ENCODE measurements around the gene A2M. TPM values are rescaled to one million over a fixed set of nuclear protein-coding genes. Genes with fewer than 3 reads are reported as not detected.

The A2M gene
- total RNA-seq, 1 experiment from 2014 or later, result not detected

DNA sequence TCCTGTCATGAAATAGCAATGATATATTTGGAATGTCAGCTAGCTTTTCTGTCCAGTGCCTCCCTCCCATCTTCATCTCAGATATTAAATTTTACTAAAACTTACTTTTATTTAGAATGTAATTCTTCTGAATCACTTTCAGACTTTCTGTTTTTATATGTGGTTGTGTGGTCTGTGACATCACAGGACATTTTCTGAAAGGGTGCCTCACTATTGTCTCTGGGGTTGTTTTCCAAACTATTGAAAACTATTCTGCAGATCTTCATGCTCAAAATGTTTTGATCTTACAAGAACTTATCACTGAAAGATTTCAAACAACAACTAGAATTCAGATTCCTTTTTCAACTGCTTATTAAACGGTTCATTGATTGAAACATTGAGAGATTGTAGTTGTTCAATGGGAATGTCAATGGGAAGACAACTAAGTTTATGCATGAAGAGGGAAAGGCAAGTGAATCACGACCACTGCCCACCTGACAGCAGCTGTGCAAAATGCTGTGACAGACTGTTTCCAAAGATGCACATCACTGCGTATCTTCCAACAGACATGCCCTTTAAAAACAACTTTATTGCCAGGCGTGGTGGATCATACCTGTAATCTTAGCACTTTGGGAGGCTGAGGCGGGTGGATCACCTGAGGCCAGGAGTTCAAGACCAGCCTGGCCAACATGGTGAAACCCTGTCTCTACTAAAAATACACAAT, 75.1 kb downstream of the A2M start:
- intact Hi-C loops (cut with micrococcal nuclease; ENCODE audit: unreplicated experiment), result loop anchor here (10.0 kb wide), 1 partner anchor 266 kb away; no protein-coding TSS in a partner anchor
- CTCF ChIA-PET, result interaction anchor here (0.9 kb wide), 1 partner anchor 10 kb away, joined by 4 read pairs; no protein-coding TSS in a partner anchor
- TF ChIP-seq, protein P1, sequence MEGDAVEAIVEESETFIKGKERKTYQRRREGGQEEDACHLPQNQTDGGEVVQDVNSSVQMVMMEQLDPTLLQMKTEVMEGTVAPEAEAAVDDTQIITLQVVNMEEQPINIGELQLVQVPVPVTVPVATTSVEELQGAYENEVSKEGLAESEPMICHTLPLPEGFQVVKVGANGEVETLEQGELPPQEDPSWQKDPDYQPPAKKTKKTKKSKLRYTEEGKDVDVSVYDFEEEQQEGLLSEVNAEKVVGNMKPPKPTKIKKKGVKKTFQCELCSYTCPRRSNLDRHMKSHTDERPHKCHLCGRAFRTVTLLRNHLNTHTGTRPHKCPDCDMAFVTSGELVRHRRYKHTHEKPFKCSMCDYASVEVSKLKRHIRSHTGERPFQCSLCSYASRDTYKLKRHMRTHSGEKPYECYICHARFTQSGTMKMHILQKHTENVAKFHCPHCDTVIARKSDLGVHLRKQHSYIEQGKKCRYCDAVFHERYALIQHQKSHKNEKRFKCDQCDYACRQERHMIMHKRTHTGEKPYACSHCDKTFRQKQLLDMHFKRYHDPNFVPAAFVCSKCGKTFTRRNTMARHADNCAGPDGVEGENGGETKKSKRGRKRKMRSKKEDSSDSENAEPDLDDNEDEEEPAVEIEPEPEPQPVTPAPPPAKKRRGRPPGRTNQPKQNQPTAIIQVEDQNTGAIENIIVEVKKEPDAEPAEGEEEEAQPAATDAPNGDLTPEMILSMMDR (IDR thresholded peaks at IDR 0.05; ENCODE audit: unreplicated experiment), result no peak
- Mint-ChIP-seq H3K9me3 (ENCODE audit: low read depth, unreplicated experiment) (no peaks in the 10 kb centered on the region), H3K36me3 (ENCODE audit: insufficient read depth, unreplicated experiment) (no peaks in the 10 kb centered on the region), H3K27me3 (ENCODE audit: unreplicated experiment) (peaks cover 28% of the 10 kb centered on the region), H3K4me1 (ENCODE audit: low read depth, unreplicated experiment) (no peaks in the 10 kb centered on the region), H3K27ac (ENCODE audit: unreplicated experiment) (no peak overlapping the region), H3K4me3 (ENCODE audit: low read depth, unreplicated experiment) (no peak overlapping the region)
- BruUV-seq (replicated peaks), result no TSS peak
- no peak for DNase-seq

GRCh38 chr12:9039397-9039977, 76.2 kb downstream of the A2M start:
- H3K27me3 Mint-ChIP-seq (ENCODE audit: unreplicated experiment), result peaks cover 33% of the 10 kb centered on the region
- CTCF ChIA-PET, result interaction anchor here (0.7 to 1.2 kb wide), 4 partner anchors 10 to 358 kb away, joined by 3 to 6 read pairs (median 4); partner anchors contain the start of gene M6PR
- intact Hi-C loops (cut with micrococcal nuclease; ENCODE audit: unreplicated experiment), result loop anchor here (5.0 kb wide), 1 partner anchor 87 kb away; no protein-coding TSS in a partner anchor

DNA sequence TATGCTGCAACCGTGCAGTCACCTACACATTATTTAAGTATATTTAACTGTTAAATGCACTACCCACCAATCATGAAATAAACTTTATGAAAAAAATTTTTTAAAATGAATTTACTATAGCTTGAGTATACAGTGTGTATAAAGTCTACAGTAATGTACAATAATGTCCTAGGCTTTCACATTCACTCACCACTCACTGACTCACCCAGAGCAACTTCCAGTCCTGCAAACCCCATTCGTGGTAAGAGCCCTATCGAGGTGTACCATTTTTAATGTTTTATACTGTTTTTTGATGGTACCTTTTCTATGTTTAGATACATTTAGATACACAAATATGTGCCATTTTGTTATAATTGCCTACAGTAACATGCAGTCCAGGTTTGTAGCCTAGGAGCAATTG, 78.3 kb downstream of the A2M start:
- Mint-ChIP-seq H3K27me3 (ENCODE audit: unreplicated experiment) (peaks cover 33% of the 10 kb centered on the region), H3K36me3 (ENCODE audit: insufficient read depth, unreplicated experiment) (no peaks in the 10 kb centered on the region), H3K9me3 (ENCODE audit: low read depth, unreplicated experiment) (no peaks in the 10 kb centered on the region), H3K27ac (ENCODE audit: unreplicated experiment) (no peak overlapping the region), H3K4me1 (ENCODE audit: low read depth, unreplicated experiment) (no peaks in the 10 kb centered on the region), H3K4me3 (ENCODE audit: low read depth, unreplicated experiment) (no peak overlapping the region)
- TF ChIP-seq, protein P1 (IDR thresholded peaks at IDR 0.05; ENCODE audit: unreplicated experiment), result no peak
- DNase-seq, result no peak
- no TSS peak for BruUV-seq (replicated peaks)
- intact Hi-C loops (cut with micrococcal nuclease; ENCODE audit: unreplicated experiment), result loop anchor here (5.0 kb wide), 1 partner anchor 85 kb away; no protein-coding TSS in a partner anchor
- CTCF ChIA-PET, result no interaction called here

More at GRCh38 chr12:9039397-9039977, 76.2 kb downstream of the A2M start:
- TF ChIP-seq, protein P1 (IDR thresholded peaks at IDR 0.05; ENCODE audit: unreplicated experiment), result peak; percentile 25
- no peaks in the 10 kb centered on the region for H3K9me3 Mint-ChIP-seq (ENCODE audit: low read depth, unreplicated experiment)
- no TSS peak for BruUV-seq (replicated peaks)
- H3K27ac Mint-ChIP-seq (ENCODE audit: unreplicated experiment), result no peak overlapping the region
- H3K36me3 Mint-ChIP-seq (ENCODE audit: insufficient read depth, unreplicated experiment), result no peaks in the 10 kb centered on the region
- peak; percentile 13 for DNase-seq
- no peaks in the 10 kb centered on the region for H3K4me1 Mint-ChIP-seq (ENCODE audit: low read depth, unreplicated experiment)
- H3K4me3 Mint-ChIP-seq (ENCODE audit: low read depth, unreplicated experiment), result no peak overlapping the region

DNA sequence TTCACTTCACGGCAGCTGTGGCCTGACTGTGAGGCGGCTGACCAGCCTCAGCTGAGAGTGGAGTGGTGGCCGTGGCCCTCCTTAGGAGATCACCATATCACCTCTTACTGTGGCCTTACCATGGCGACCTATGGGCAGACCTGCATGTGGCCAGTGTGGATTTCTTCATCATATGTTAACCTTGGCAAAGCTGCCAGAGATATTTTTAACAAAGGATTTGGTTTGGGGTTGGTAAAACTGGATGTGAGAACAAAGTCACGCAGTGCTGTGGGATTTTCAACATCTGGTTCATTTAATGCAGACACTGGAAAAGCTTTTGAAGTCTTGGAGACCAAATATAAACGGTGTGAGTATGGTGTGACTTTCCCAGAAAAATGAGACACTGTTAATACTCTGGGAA, 79.5 kb downstream of the A2M start:
- CTCF ChIA-PET, result no interaction called here
- Mint-ChIP-seq H3K27me3 (ENCODE audit: unreplicated experiment) (peaks cover 33% of the 10 kb centered on the region), H3K9me3 (ENCODE audit: low read depth, unreplicated experiment) (no peaks in the 10 kb centered on the region), H3K27ac (ENCODE audit: unreplicated experiment) (no peak overlapping the region), H3K4me3 (ENCODE audit: low read depth, unreplicated experiment) (no peak overlapping the region), H3K4me1 (ENCODE audit: low read depth, unreplicated experiment) (no peaks in the 10 kb centered on the region), H3K36me3 (ENCODE audit: insufficient read depth, unreplicated experiment) (no peaks in the 10 kb centered on the region)
- DNase-seq, result no peak
- TF ChIP-seq, protein P1 (IDR thresholded peaks at IDR 0.05; ENCODE audit: unreplicated experiment), result no peak
- no TSS peak for BruUV-seq (replicated peaks)
- intact Hi-C loops (cut with micrococcal nuclease; ENCODE audit: unreplicated experiment), result loop anchor here (5.0 kb wide), 1 partner anchor 84 kb away; no protein-coding TSS in a partner anchor
